HL-60 (cell line): ENCODE results near the gene MASP2.

ENCODE experiments used
- POLR2AphosphoS5 ChIP-seq: IDR thresholded peaks from 2 replicates; pipeline ENCODE4 v1.6.1; 2012; ENCODE audit warnings: low read depth
- SPI1 ChIP-seq: IDR thresholded peaks from 2 replicates; pipeline ENCODE4 v1.6.1; 2012; ENCODE audit warnings: low read depth, mild to moderate bottlenecking, borderline replicate concordance
- TF ChIP-seq, protein P1 (sequence below): IDR thresholded peaks from one replicate; pipeline ENCODE4 v1.5.1; 2011; ENCODE audit warnings: low read length, control low read depth, inconsistent platforms; ENCODE audit not compliant: insufficient read depth

GRCh38 chr1:10987840-10988417 is 59.1 kb downstream of the MASP2 start:
- no peak for TF ChIP-seq SPI1
- no peak for TF ChIP-seq POLR2AphosphoS5
- TF ChIP-seq, protein P1, sequence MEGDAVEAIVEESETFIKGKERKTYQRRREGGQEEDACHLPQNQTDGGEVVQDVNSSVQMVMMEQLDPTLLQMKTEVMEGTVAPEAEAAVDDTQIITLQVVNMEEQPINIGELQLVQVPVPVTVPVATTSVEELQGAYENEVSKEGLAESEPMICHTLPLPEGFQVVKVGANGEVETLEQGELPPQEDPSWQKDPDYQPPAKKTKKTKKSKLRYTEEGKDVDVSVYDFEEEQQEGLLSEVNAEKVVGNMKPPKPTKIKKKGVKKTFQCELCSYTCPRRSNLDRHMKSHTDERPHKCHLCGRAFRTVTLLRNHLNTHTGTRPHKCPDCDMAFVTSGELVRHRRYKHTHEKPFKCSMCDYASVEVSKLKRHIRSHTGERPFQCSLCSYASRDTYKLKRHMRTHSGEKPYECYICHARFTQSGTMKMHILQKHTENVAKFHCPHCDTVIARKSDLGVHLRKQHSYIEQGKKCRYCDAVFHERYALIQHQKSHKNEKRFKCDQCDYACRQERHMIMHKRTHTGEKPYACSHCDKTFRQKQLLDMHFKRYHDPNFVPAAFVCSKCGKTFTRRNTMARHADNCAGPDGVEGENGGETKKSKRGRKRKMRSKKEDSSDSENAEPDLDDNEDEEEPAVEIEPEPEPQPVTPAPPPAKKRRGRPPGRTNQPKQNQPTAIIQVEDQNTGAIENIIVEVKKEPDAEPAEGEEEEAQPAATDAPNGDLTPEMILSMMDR, result no peak
